Liver (tissue), 9 donors: ENCODE data around the gene PAPPA. TPM values are rescaled to one million over a fixed set of nuclear protein-coding genes. Genes with fewer than 3 reads are reported as not detected.

Source experiments
- DNase-seq: peaks from one replicate; pipeline ENCODE4 v3.0.0-alpha.2; 2017; ENCODE audit warnings: low spot score
- H3K27ac ChIP-seq, 2 donors: one replicate each; pipeline ENCODE4 v1.7.0; 2013; ENCODE audit warnings: inconsistent platforms in 2 of 2, low read length in 2 of 2, control low read depth in 1 of 2, low read depth in 1 of 2, mild to moderate bottlenecking in 1 of 2
- H3K27me3 ChIP-seq, 4 donors: one replicate each; pipeline versions ENCODE4 v1.6.1 to v1.7.0; 2013; ENCODE audit warnings: low read length in 3 of 4, inconsistent platforms in 1 of 4, mild to moderate bottlenecking in 1 of 4, moderate library complexity in 1 of 4; ENCODE audit not compliant: control insufficient read depth in 4 of 4, insufficient read depth in 4 of 4
- H3K36me3 ChIP-seq, 4 donors: one replicate each; pipeline versions ENCODE4 v1.6.1 to v1.7.0; 2013; ENCODE audit warnings: low read length in 3 of 4, mild to moderate bottlenecking in 3 of 4, low read depth in 1 of 4, moderate library complexity in 1 of 4; ENCODE audit not compliant: control insufficient read depth in 4 of 4, insufficient read depth in 3 of 4
- H3K4me1 ChIP-seq, 4 donors: one replicate each; pipeline versions ENCODE4 v1.6.1 to v1.7.0; 2013; ENCODE audit warnings: low read length in 3 of 4, mild to moderate bottlenecking in 3 of 4, moderate library complexity in 1 of 4; ENCODE audit not compliant: control insufficient read depth in 4 of 4, insufficient read depth in 4 of 4
- H3K4me3 ChIP-seq, 3 donors: one replicate each; pipeline versions ENCODE4 v1.6.1 to v1.7.0; 2013; ENCODE audit warnings: low read length in 3 of 3, control low read depth in 1 of 3, low read depth in 1 of 3, mild to moderate bottlenecking in 1 of 3
- H3K9ac ChIP-seq, 2 donors: one replicate each; pipeline ENCODE4 v1.7.0; 2013; ENCODE audit warnings: low read length in 2 of 2, mild to moderate bottlenecking in 2 of 2, moderate library complexity in 2 of 2, control low read depth in 1 of 2, low read depth in 1 of 2
- H3K9me3 ChIP-seq, 4 donors: one replicate each; pipeline versions ENCODE4 v1.6.1 to v1.7.0; 2013; ENCODE audit warnings: low read length in 3 of 4; ENCODE audit not compliant: control insufficient read depth in 4 of 4
- EGR1 ChIP-seq, 2 donors: IDR thresholded peaks; 2 replicates each; pipeline ENCODE4 v1.6.1; 2016 to 2018; ENCODE audit warnings: antibody characterized with exemption in 2 of 2, low read depth in 2 of 2
- FOXA2 ChIP-seq: IDR thresholded peaks from 2 replicates; pipeline ENCODE4 v1.6.1; 2016; ENCODE audit warnings: antibody characterized with exemption
- GABPA ChIP-seq, 2 donors: IDR thresholded peaks in 1 of 2; conservative IDR thresholded peaks in 1 of 2; 2 replicates each; pipeline ENCODE4 v1.6.1; 2016; ENCODE audit warnings: antibody characterized with exemption in 2 of 2, mild to moderate bottlenecking in 1 of 2, moderate library complexity in 1 of 2
- HNF4A ChIP-seq, 2 donors: conservative IDR thresholded peaks; 2 replicates each; pipeline ENCODE4 v1.6.1; 2016; ENCODE audit warnings: antibody characterized with exemption in 2 of 2, mild to moderate bottlenecking in 2 of 2
- JUND ChIP-seq, 2 donors: IDR thresholded peaks; 2 replicates each; pipeline ENCODE4 v1.6.1; 2016; ENCODE audit warnings: antibody characterized with exemption in 2 of 2
- NR2F2 ChIP-seq: IDR thresholded peaks from 2 replicates; pipeline ENCODE4 v1.6.1; 2016; ENCODE audit warnings: antibody characterized with exemption
- RXRA ChIP-seq, 2 donors: IDR thresholded peaks; 2 replicates each; pipeline ENCODE4 v1.6.1; 2017 to 2018; ENCODE audit warnings: antibody characterized with exemption in 2 of 2, mild to moderate bottlenecking in 1 of 2
- SP1 ChIP-seq: IDR thresholded peaks from 2 replicates; pipeline ENCODE4 v1.6.1; 2018; ENCODE audit warnings: antibody characterized with exemption, mild to moderate bottlenecking
- TAF1 ChIP-seq: conservative IDR thresholded peaks from 2 replicates; pipeline ENCODE4 v1.6.1; 2016; ENCODE audit warnings: antibody characterized with exemption, mild to moderate bottlenecking
- YY1 ChIP-seq: IDR thresholded peaks from 2 replicates; pipeline ENCODE4 v1.6.1; 2016; ENCODE audit warnings: antibody characterized with exemption, mild to moderate bottlenecking
- WGBS: extraction: QIAGEN DNeasy Blood & Tissue Kit; methylation state at CpG from one replicate; pipeline ENCODE4 v1.1.7; 2013; 5-methylcytosine and 5-hydroxymethylcytosine counted together
- polyA plus RNA-seq, 2 donors: library from polyadenylated mRNA; stranded (reverse) in 1 of 2; unstranded in 1 of 2; fragments of 200-250 nt in 1 of 2; fragments of >200 nt in 1 of 2; fragmentation: Nextera tagmentation in 1 of 2; extraction: Ambion mirVana in 1 of 2; gene quantifications; one replicate each; pipeline versions ENCODE4 v1.2.1 to v1.2.3, GENCODE V29; 2013 to 2015
- total RNA-seq, 2 donors: library from RNA; depleted of rRNA; stranded (reverse); fragments of >200 nt; gene quantifications; one replicate each; pipeline ENCODE4 v1.2.3, GENCODE V29; 2014
- TF ChIP-seq, protein P1 (sequence below): IDR thresholded peaks from 2 replicates; pipeline ENCODE4 v1.6.1; 2016; ENCODE audit warnings: antibody characterized with exemption, mild to moderate bottlenecking
- TF ChIP-seq, protein P2 (sequence below): fragments of 150-350 bp; IDR thresholded peaks from 2 replicates; pipeline ENCODE4 v1.5.1; 2017; ENCODE audit warnings: improper control_type of control experiment, low read depth, low read length; ENCODE audit not compliant: missing input control
- TF ChIP-seq, protein P3 (sequence below): IDR thresholded peaks from 2 replicates; pipeline ENCODE4 v1.6.1; 2016; ENCODE audit warnings: antibody characterized with exemption
- donor health status: healthy.
- donor health status: healthy.
- donor health status: healthy.
- donor health status: healthy.
- donor health status: healthy.

PAPPA gene
- total and polyA plus RNA-seq, 4 donors = 0.03 to 0.33 (median 0.20) TPM

- H3K9me3 ChIP-seq = no peaks in the 10 kb centered on the region
- H3K4me1 ChIP-seq = no peaks in the 10 kb centered on the region
- no peak overlapping the region for H3K27ac ChIP-seq
- H3K27me3 ChIP-seq = no peaks in the 10 kb centered on the region
- no peak for DNase-seq
- no peak overlapping the region for H3K9ac ChIP-seq
- no peak overlapping the region for H3K4me3 ChIP-seq
- WGBS = 61% methylated on average over 9 of the region's 9 CpGs
- TF ChIP-seq RXRA (IDR thresholded peaks at IDR 0.05) (no peak), YY1 (no peak), GABPA (IDR thresholded peaks at IDR 0.05 in 1 of 2, conservative IDR thresholded peaks at IDR 0.05 in 1 of 2) (no peak), HNF4A (conservative IDR thresholded peaks at IDR 0.05) (no peak), TAF1 (no peak), FOXA2 (no peak)
- TF ChIP-seq, protein P1, sequence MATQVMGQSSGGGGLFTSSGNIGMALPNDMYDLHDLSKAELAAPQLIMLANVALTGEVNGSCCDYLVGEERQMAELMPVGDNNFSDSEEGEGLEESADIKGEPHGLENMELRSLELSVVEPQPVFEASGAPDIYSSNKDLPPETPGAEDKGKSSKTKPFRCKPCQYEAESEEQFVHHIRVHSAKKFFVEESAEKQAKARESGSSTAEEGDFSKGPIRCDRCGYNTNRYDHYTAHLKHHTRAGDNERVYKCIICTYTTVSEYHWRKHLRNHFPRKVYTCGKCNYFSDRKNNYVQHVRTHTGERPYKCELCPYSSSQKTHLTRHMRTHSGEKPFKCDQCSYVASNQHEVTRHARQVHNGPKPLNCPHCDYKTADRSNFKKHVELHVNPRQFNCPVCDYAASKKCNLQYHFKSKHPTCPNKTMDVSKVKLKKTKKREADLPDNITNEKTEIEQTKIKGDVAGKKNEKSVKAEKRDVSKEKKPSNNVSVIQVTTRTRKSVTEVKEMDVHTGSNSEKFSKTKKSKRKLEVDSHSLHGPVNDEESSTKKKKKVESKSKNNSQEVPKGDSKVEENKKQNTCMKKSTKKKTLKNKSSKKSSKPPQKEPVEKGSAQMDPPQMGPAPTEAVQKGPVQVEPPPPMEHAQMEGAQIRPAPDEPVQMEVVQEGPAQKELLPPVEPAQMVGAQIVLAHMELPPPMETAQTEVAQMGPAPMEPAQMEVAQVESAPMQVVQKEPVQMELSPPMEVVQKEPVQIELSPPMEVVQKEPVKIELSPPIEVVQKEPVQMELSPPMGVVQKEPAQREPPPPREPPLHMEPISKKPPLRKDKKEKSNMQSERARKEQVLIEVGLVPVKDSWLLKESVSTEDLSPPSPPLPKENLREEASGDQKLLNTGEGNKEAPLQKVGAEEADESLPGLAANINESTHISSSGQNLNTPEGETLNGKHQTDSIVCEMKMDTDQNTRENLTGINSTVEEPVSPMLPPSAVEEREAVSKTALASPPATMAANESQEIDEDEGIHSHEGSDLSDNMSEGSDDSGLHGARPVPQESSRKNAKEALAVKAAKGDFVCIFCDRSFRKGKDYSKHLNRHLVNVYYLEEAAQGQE = no peak
- TF ChIP-seq, protein P2, sequence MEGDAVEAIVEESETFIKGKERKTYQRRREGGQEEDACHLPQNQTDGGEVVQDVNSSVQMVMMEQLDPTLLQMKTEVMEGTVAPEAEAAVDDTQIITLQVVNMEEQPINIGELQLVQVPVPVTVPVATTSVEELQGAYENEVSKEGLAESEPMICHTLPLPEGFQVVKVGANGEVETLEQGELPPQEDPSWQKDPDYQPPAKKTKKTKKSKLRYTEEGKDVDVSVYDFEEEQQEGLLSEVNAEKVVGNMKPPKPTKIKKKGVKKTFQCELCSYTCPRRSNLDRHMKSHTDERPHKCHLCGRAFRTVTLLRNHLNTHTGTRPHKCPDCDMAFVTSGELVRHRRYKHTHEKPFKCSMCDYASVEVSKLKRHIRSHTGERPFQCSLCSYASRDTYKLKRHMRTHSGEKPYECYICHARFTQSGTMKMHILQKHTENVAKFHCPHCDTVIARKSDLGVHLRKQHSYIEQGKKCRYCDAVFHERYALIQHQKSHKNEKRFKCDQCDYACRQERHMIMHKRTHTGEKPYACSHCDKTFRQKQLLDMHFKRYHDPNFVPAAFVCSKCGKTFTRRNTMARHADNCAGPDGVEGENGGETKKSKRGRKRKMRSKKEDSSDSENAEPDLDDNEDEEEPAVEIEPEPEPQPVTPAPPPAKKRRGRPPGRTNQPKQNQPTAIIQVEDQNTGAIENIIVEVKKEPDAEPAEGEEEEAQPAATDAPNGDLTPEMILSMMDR = no peak
- H3K36me3 ChIP-seq = no peaks in the 10 kb centered on the region
Observed at GRCh38 chr9:116286297-116286696, 132.7 kb downstream of the PAPPA start.

GRCh38 chr9:116287721-116288120, 134.1 kb downstream of the PAPPA start:
- TF ChIP-seq JUND (IDR thresholded peaks at IDR 0.05) (no peak), GABPA (IDR thresholded peaks at IDR 0.05 in 1 of 2, conservative IDR thresholded peaks at IDR 0.05 in 1 of 2) (no peak), SP1 (no peak), HNF4A (conservative IDR thresholded peaks at IDR 0.05) (no peak), RXRA (IDR thresholded peaks at IDR 0.05) (no peak), EGR1 (IDR thresholded peaks at IDR 0.05; ENCODE audit: low read depth in 2 of 2) (no peak)
- TF ChIP-seq, protein P3, sequence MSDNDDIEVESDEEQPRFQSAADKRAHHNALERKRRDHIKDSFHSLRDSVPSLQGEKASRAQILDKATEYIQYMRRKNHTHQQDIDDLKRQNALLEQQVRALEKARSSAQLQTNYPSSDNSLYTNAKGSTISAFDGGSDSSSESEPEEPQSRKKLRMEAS = no peak
- Histone ChIP-seq H3K27me3 (peaks cover 0 to 4% (median 0%) of the 10 kb centered on the region in 4 donors), H3K36me3 (no peaks in the 10 kb centered on the region), H3K4me1 (no peaks in the 10 kb centered on the region), H3K27ac (no peak overlapping the region), H3K9ac (no peak overlapping the region), H3K4me3 (no peak overlapping the region), H3K9me3 (no peaks in the 10 kb centered on the region)
- WGBS = 94% methylated on average over 4 of the region's 4 CpGs
- DNase-seq = no peak

DNA sequence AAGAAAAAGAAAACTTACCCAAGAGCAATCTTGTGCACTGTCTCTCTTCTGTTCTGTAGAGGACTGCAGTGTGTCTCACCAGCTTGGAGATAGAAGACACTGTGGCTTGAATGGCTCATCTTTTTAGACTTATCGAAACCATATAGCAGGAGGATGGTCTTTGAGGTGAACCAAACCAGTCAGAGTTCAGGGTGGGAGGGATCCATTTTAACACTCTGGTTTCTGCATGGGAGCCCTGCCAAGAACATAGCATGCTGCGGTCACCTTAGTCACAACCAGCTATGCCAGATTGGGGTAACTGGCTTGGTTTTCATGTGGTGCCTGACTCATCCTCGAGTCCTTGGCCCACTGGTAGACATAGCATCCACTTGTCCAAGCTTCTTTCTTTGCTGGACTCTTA, 135.1 kb downstream of the PAPPA start:
- Histone ChIP-seq H3K27ac (no peak overlapping the region), H3K4me3 (no peak overlapping the region), H3K36me3 (no peaks in the 10 kb centered on the region), H3K4me1 (no peaks in the 10 kb centered on the region), H3K9me3 (no peaks in the 10 kb centered on the region), H3K27me3 (peaks cover 0 to 6% (median 0%) of the 10 kb centered on the region in 4 donors), H3K9ac (no peak overlapping the region)
- DNase-seq = no peak
- WGBS = 93% methylated on average over 3 of the region's 3 CpGs
- no peak for TF ChIP-seq NR2F2
- TF ChIP-seq, protein P3 = no peak
- TF ChIP-seq HNF4A (conservative IDR thresholded peaks at IDR 0.05) = no peak
- TF ChIP-seq SP1 = no peak
- TF ChIP-seq, protein P2 = no peak
